ENCODE results near the gene RAPGEF5. TPM values are rescaled to one million over a fixed set of nuclear protein-coding genes. Genes with fewer than 3 reads are reported as not detected.
A peak's percentile ranks its signal among the peaks of the same experiment; 100 is the strongest.

RAPGEF5 gene
- polyA plus RNA-seq, 6 donors from 2014 or later = 1.4 to 6.8 (median 3.0) TPM

- DNase-seq = no peak
- no peak overlapping the region for H3K4me3 Mint-ChIP-seq
- H3K36me3 Mint-ChIP-seq = peaks cover 0 to 5% of the 10 kb centered on the region in 2 donors
- H3K9me3 Mint-ChIP-seq = no peaks in the 10 kb centered on the region
- peaks cover 5 to 17% (median 14%) of the 10 kb centered on the region in 3 donors for H3K4me1 Mint-ChIP-seq
- no peak for ATAC-seq (ENCODE audit: low read depth in 2 of 2)
- no peaks in the 10 kb centered on the region for H3K27me3 Mint-ChIP-seq
- peak overlapping the region in 1 of 6 donors; percentile 54 for H3K27ac Mint-ChIP-seq
Observed at GRCh38 chr7:22331704-22332103, 25.2 kb downstream of the RAPGEF5 start.

- Mint-ChIP-seq H3K36me3 (peaks cover 0 to 5% of the 10 kb centered on the region in 2 donors), H3K4me1 (peaks cover 5 to 18% (median 10%) of the 10 kb centered on the region in 3 donors), H3K27ac (no peak overlapping the region), H3K4me3 (no peak overlapping the region), H3K9me3 (no peaks in the 10 kb centered on the region), H3K27me3 (no peaks in the 10 kb centered on the region)
- ATAC-seq (ENCODE audit: low read depth in 2 of 2) (no peak), DNase-seq (no peak)
Observed at GRCh38 chr7:22330903-22331302, 26.1 kb downstream of the RAPGEF5 start.

GRCh38 chr7:22329816-22330524 is 27.0 kb downstream of the RAPGEF5 start:
- Mint-ChIP-seq H3K27ac (peak overlapping the region in 1 of 6 donors; percentile 60), H3K9me3 (no peaks in the 10 kb centered on the region), H3K4me1 (peaks cover 6 to 19% (median 12%) of the 10 kb centered on the region in 3 donors), H3K27me3 (no peaks in the 10 kb centered on the region), H3K4me3 (no peak overlapping the region), H3K36me3 (peaks cover 0 to 5% of the 10 kb centered on the region in 2 donors)
- no peak for ATAC-seq (ENCODE audit: low read depth in 2 of 2)
- no peak for DNase-seq

- Mint-ChIP-seq H3K4me3 (no peak overlapping the region), H3K27me3 (no peaks in the 10 kb centered on the region), H3K27ac (peak overlapping the region in 1 of 6 donors; percentile 31), H3K4me1 (peaks cover 9 to 16% (median 10%) of the 10 kb centered on the region in 3 donors), H3K9me3 (no peaks in the 10 kb centered on the region), H3K36me3 (peaks cover 0 to 5% of the 10 kb centered on the region in 2 donors)
- ATAC-seq (ENCODE audit: low read depth in 2 of 2) = no peak
- DNase-seq = no peak
Observed at GRCh38 chr7:22326181-22326580, 30.8 kb downstream of the RAPGEF5 start.

- Mint-ChIP-seq H3K9me3 (no peaks in the 10 kb centered on the region), H3K27ac (peak overlapping the region in 1 of 6 donors; percentile 31), H3K4me1 (peaks cover 8 to 16% (median 10%) of the 10 kb centered on the region in 3 donors), H3K27me3 (no peaks in the 10 kb centered on the region), H3K4me3 (no peak overlapping the region), H3K36me3 (peaks cover 0 to 5% of the 10 kb centered on the region in 2 donors)
- ATAC-seq (ENCODE audit: low read depth in 2 of 2) = no peak
- DNase-seq = no peak
Observed at GRCh38 chr7:22325671-22326070, 31.3 kb downstream of the RAPGEF5 start.

GRCh38 chr7:22323714-22324113 is 33.2 kb downstream of the RAPGEF5 start:
- Mint-ChIP-seq H3K36me3 (no peaks in the 10 kb centered on the region), H3K4me1 (peaks cover 8 to 14% (median 12%) of the 10 kb centered on the region in 3 donors), H3K9me3 (no peaks in the 10 kb centered on the region), H3K27me3 (no peaks in the 10 kb centered on the region), H3K4me3 (no peak overlapping the region), H3K27ac (no peak overlapping the region)
- ATAC-seq (ENCODE audit: low read depth in 2 of 2) (no peak), DNase-seq (no peak)

GRCh38 chr7:22320416-22320815 is 36.5 kb downstream of the RAPGEF5 start:
- Mint-ChIP-seq H3K27ac (peak overlapping the region in 1 of 6 donors; percentile 23), H3K36me3 (peaks cover 0 to 7% of the 10 kb centered on the region in 2 donors), H3K27me3 (no peaks in the 10 kb centered on the region), H3K9me3 (peaks cover 0 to 4% (median 0%) of the 10 kb centered on the region in 7 donors), H3K4me1 (peaks cover 7 to 14% (median 8%) of the 10 kb centered on the region in 3 donors), H3K4me3 (no peak overlapping the region)
- no peak for DNase-seq
- ATAC-seq (ENCODE audit: low read depth in 2 of 2) = no peak

- Mint-ChIP-seq H3K36me3 (peaks cover 0 to 7% of the 10 kb centered on the region in 2 donors), H3K9me3 (peaks cover 0 to 4% (median 0%) of the 10 kb centered on the region in 7 donors), H3K27me3 (no peaks in the 10 kb centered on the region), H3K27ac (no peak overlapping the region), H3K4me3 (no peak overlapping the region), H3K4me1 (peaks cover 2 to 7% (median 3%) of the 10 kb centered on the region in 3 donors)
- ATAC-seq (ENCODE audit: low read depth in 2 of 2) = no peak
- no peak for DNase-seq
Observed at GRCh38 chr7:22319424-22320403, 37.2 kb downstream of the RAPGEF5 start.

GRCh38 chr7:22318376-22318775 is 38.6 kb downstream of the RAPGEF5 start:
- Mint-ChIP-seq H3K27me3 (no peaks in the 10 kb centered on the region), H3K4me3 (no peak overlapping the region), H3K9me3 (peaks cover 0 to 4% (median 0%) of the 10 kb centered on the region in 7 donors), H3K27ac (peak overlapping the region in 2 of 6 donors; percentile 8 to 36), H3K4me1 (peaks cover 0 to 5% (median 0%) of the 10 kb centered on the region in 3 donors), H3K36me3 (peaks cover 0 to 7% of the 10 kb centered on the region in 2 donors)
- DNase-seq (no peak), ATAC-seq (ENCODE audit: low read depth in 2 of 2) (no peak)

- Mint-ChIP-seq H3K27me3 (no peaks in the 10 kb centered on the region), H3K36me3 (peaks cover 0 to 7% of the 10 kb centered on the region in 2 donors), H3K4me3 (no peak overlapping the region), H3K9me3 (peaks cover 0 to 4% (median 0%) of the 10 kb centered on the region in 7 donors), H3K27ac (no peak overlapping the region), H3K4me1 (peaks cover 0 to 5% (median 0%) of the 10 kb centered on the region in 3 donors)
- ATAC-seq (ENCODE audit: low read depth in 2 of 2) (no peak), DNase-seq (no peak)
Observed at GRCh38 chr7:22317632-22318031, 39.3 kb downstream of the RAPGEF5 start.

GRCh38 chr7:22316914-22317313 is 40.0 kb downstream of the RAPGEF5 start:
- DNase-seq = no peak
- Mint-ChIP-seq H3K27me3 (no peaks in the 10 kb centered on the region), H3K4me3 (no peak overlapping the region), H3K36me3 (peaks cover 0 to 7% of the 10 kb centered on the region in 2 donors), H3K27ac (peak overlapping the region in 1 of 6 donors; percentile 59), H3K4me1 (peaks cover 0 to 5% (median 0%) of the 10 kb centered on the region in 3 donors), H3K9me3 (peaks cover 0 to 4% (median 0%) of the 10 kb centered on the region in 7 donors)
- ATAC-seq (ENCODE audit: low read depth in 2 of 2) = no peak

GRCh38 chr7:22307816-22308215 is 49.1 kb downstream of the RAPGEF5 start:
- H3K27ac Mint-ChIP-seq = no peak overlapping the region
- peaks cover 15 to 21% of the 10 kb centered on the region in 2 donors for H3K36me3 Mint-ChIP-seq
- no peak for ATAC-seq (ENCODE audit: low read depth in 2 of 2)
- no peak overlapping the region for H3K4me3 Mint-ChIP-seq
- peaks cover 6 to 13% (median 6%) of the 10 kb centered on the region in 3 donors for H3K4me1 Mint-ChIP-seq
- DNase-seq = no peak
- H3K9me3 Mint-ChIP-seq = peaks cover 3 to 16% (median 4%) of the 10 kb centered on the region in 7 donors
- no peaks in the 10 kb centered on the region for H3K27me3 Mint-ChIP-seq

GRCh38 chr7:22305706-22306105 is 51.2 kb downstream of the RAPGEF5 start:
- H3K36me3 Mint-ChIP-seq = peaks cover 15 to 21% of the 10 kb centered on the region in 2 donors
- ATAC-seq (ENCODE audit: low read depth in 2 of 2) (no peak), DNase-seq (no peak)
- no peak overlapping the region for H3K4me3 Mint-ChIP-seq
- peaks cover 3 to 16% (median 4%) of the 10 kb centered on the region in 7 donors for H3K9me3 Mint-ChIP-seq
- H3K27ac Mint-ChIP-seq = peak overlapping the region in 1 of 6 donors; percentile 54
- peaks cover 6 to 13% (median 6%) of the 10 kb centered on the region in 3 donors for H3K4me1 Mint-ChIP-seq
- no peaks in the 10 kb centered on the region for H3K27me3 Mint-ChIP-seq
